ENCODE data around the gene ITIH2.

ITIH2 gene

DNA sequence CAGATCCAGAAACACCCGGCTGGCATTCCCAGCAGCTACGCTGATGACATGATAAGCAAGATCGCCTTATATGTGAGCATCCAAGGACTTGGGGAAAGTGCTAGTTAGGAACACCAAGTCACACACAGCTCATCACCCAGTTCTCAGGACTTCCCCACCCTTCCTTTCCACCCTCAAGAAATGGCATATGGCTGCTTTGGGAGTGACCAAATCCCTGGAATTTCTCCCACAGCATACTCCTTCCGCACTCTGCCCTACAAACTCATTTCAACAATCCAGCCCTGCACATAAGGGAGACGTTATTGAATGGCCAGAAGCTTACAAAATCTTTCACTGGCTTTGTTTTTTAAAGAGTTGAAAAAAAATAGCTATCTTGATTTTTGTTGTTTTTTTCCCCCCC, 40.6 kb upstream of the ITIH2 start:
- Histone ChIP-seq H3K14ac (ENCODE audit: low read length) (no peak overlapping the region), H2BK12ac (ENCODE audit: low read length) (no peak overlapping the region), H4K8ac (ENCODE audit: low read depth, low read length) (no peak overlapping the region), H3K79me1 (ENCODE audit: low read length) (peaks cover 3% of the 10 kb centered on the region), H3K27ac (ENCODE audit: low read depth, low read length) (no peak overlapping the region), H3K23ac (ENCODE audit: low read length) (no peak overlapping the region), H2BK5ac (ENCODE audit: low read depth, low read length, poor library complexity) (no peak overlapping the region), H3K4me2 (ENCODE audit: low read length) (no peak overlapping the region), H2AK5ac (ENCODE audit: low read length) (no peak overlapping the region), H3K4me3 (ENCODE audit: low read depth, low read length) (no peak overlapping the region), H3K9me3 (ENCODE audit: insufficient read depth, low read depth, low read length) (no peaks in the 10 kb centered on the region), H3K4ac (ENCODE audit: low read depth, low read length) (no peak overlapping the region), H3K9ac (ENCODE audit: low read length) (no peak overlapping the region), H2BK120ac (ENCODE audit: insufficient read depth, low read length, poor library complexity) (no peak overlapping the region), H3K18ac (ENCODE audit: low read length) (no peak overlapping the region), H3K4me1 (ENCODE audit: control insufficient read depth in 1 of 2, insufficient read depth in 2 of 2, low read length in 2 of 2) (peaks cover 0 to 3% of the 10 kb centered on the region in 2 experiments), H4K12ac (ENCODE audit: low read depth, low read length) (no peak overlapping the region), H2AFZ (ENCODE audit: insufficient read depth, low read length, poor library complexity) (no peak overlapping the region), H3K36me3 (ENCODE audit: control insufficient read depth in 1 of 2, insufficient read depth in 2 of 2, low read length in 2 of 2) (no peaks in the 10 kb centered on the region), H4K91ac (ENCODE audit: low read depth, low read length) (no peak overlapping the region), H3K27me3 (ENCODE audit: insufficient read depth, low read length) (peaks cover 5% of the 10 kb centered on the region), H3K79me2 (ENCODE audit: control insufficient read depth, insufficient read depth, low read length, poor library complexity) (no peaks in the 10 kb centered on the region)
- no CpG with 5 or more reads among the region's 5 CpGs for WGBS (ENCODE audit: extremely low coverage, insufficient coverage, insufficient read length)
- DNase-seq, result peak in 1 of 2 donors; percentile 66

DNA sequence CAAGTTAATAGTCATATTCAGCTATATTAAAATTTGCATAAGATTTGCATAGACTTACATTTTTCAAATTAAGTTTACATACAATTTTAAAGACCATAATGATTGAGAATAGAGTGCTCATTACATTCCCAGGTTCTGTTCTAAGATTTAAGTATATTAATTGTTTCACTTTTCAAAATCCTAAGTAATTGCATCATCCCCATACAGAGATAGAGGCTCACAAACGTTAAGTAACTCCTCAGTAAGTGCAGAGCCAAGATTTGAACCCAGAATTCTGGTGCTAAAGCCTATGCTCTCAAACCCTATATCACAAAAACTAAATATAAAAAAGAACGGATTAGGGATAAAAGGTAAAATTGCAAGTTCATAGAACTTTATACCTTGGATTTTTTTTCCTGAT, 38.4 kb upstream of the ITIH2 start:
- Histone ChIP-seq H3K36me3 (ENCODE audit: control insufficient read depth in 1 of 2, insufficient read depth in 2 of 2, low read length in 2 of 2) (no peaks in the 10 kb centered on the region), H3K79me1 (ENCODE audit: low read length) (peaks cover 3% of the 10 kb centered on the region), H3K18ac (ENCODE audit: low read length) (no peak overlapping the region), H3K4ac (ENCODE audit: low read depth, low read length) (no peak overlapping the region), H2AFZ (ENCODE audit: insufficient read depth, low read length, poor library complexity) (no peak overlapping the region), H4K12ac (ENCODE audit: low read depth, low read length) (no peak overlapping the region), H3K79me2 (ENCODE audit: control insufficient read depth, insufficient read depth, low read length, poor library complexity) (no peaks in the 10 kb centered on the region), H3K27ac (ENCODE audit: low read depth, low read length) (no peak overlapping the region), H4K8ac (ENCODE audit: low read depth, low read length) (no peak overlapping the region), H2BK120ac (ENCODE audit: insufficient read depth, low read length, poor library complexity) (no peak overlapping the region), H3K9me3 (ENCODE audit: insufficient read depth, low read depth, low read length) (no peaks in the 10 kb centered on the region), H3K14ac (ENCODE audit: low read length) (no peak overlapping the region), H3K27me3 (ENCODE audit: insufficient read depth, low read length) (peaks cover 9% of the 10 kb centered on the region), H4K91ac (ENCODE audit: low read depth, low read length) (no peak overlapping the region), H2BK12ac (ENCODE audit: low read length) (no peak overlapping the region), H3K9ac (ENCODE audit: low read length) (no peak overlapping the region), H3K4me3 (ENCODE audit: low read depth, low read length) (no peak overlapping the region), H2AK5ac (ENCODE audit: low read length) (no peak overlapping the region), H3K23ac (ENCODE audit: low read length) (no peak overlapping the region), H3K4me1 (ENCODE audit: control insufficient read depth in 1 of 2, insufficient read depth in 2 of 2, low read length in 2 of 2) (peaks cover 0 to 7% of the 10 kb centered on the region in 2 experiments), H3K4me2 (ENCODE audit: low read length) (no peak overlapping the region), H2BK5ac (ENCODE audit: low read depth, low read length, poor library complexity) (no peak overlapping the region)
- no peak for DNase-seq
- no CpG with 5 or more reads among the region's 2 CpGs for WGBS (ENCODE audit: extremely low coverage, insufficient coverage, insufficient read length)

DNA sequence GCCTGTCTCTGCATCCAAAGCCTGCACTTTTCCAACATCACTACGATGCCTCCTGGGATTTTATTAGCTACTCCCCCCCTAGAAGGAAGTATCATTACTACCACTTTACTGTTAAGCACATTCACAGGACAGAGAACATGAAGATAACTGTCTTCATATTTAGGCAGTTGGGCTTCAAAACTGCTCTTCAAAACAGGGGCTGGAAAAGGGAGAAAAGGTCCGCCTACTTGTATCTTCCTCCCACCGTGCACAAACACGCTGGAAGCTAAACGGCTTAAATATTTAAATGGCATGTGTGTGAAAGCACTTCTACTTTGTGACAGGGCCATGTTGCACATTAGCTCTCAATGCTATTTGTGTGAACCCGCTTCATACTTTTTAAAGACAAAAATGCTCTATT, 37.3 kb upstream of the ITIH2 start:
- H2BK120ac ChIP-seq (ENCODE audit: insufficient read depth, low read length, poor library complexity), result no peak overlapping the region
- no peak overlapping the region for H2BK12ac ChIP-seq (ENCODE audit: low read length)
- H3K4ac ChIP-seq (ENCODE audit: low read depth, low read length), result no peak overlapping the region
- H3K9ac ChIP-seq (ENCODE audit: low read length), result no peak overlapping the region
- H3K23ac ChIP-seq (ENCODE audit: low read length), result no peak overlapping the region
- peaks cover 3% of the 10 kb centered on the region for H3K79me1 ChIP-seq (ENCODE audit: low read length)
- H3K4me3 ChIP-seq (ENCODE audit: low read depth, low read length), result no peak overlapping the region
- peak overlapping the region; percentile 87 for H3K4me2 ChIP-seq (ENCODE audit: low read length)
- H2AK5ac ChIP-seq (ENCODE audit: low read length), result no peak overlapping the region
- H2BK5ac ChIP-seq (ENCODE audit: low read depth, low read length, poor library complexity), result no peak overlapping the region
- peaks cover 0 to 7% of the 10 kb centered on the region in 2 experiments for H3K4me1 ChIP-seq (ENCODE audit: control insufficient read depth in 1 of 2, insufficient read depth in 2 of 2, low read length in 2 of 2)
- H3K27me3 ChIP-seq (ENCODE audit: insufficient read depth, low read length), result peaks cover 10% of the 10 kb centered on the region
- H4K91ac ChIP-seq (ENCODE audit: low read depth, low read length), result no peak overlapping the region
- no peak overlapping the region for H3K27ac ChIP-seq (ENCODE audit: low read depth, low read length)
- no peak overlapping the region for H3K14ac ChIP-seq (ENCODE audit: low read length)
- H3K79me2 ChIP-seq (ENCODE audit: control insufficient read depth, insufficient read depth, low read length, poor library complexity), result no peaks in the 10 kb centered on the region
- no peaks in the 10 kb centered on the region for H3K36me3 ChIP-seq (ENCODE audit: control insufficient read depth in 1 of 2, insufficient read depth in 2 of 2, low read length in 2 of 2)
- no peaks in the 10 kb centered on the region for H3K9me3 ChIP-seq (ENCODE audit: insufficient read depth, low read depth, low read length)
- no CpG with 5 or more reads among the region's 6 CpGs for WGBS (ENCODE audit: extremely low coverage, insufficient coverage, insufficient read length)
- H4K8ac ChIP-seq (ENCODE audit: low read depth, low read length), result no peak overlapping the region
- no peak overlapping the region for H4K12ac ChIP-seq (ENCODE audit: low read depth, low read length)
- H2AFZ ChIP-seq (ENCODE audit: insufficient read depth, low read length, poor library complexity), result no peak overlapping the region
- H3K18ac ChIP-seq (ENCODE audit: low read length), result no peak overlapping the region
- DNase-seq, result peak in 1 of 2 donors; percentile 66

DNA sequence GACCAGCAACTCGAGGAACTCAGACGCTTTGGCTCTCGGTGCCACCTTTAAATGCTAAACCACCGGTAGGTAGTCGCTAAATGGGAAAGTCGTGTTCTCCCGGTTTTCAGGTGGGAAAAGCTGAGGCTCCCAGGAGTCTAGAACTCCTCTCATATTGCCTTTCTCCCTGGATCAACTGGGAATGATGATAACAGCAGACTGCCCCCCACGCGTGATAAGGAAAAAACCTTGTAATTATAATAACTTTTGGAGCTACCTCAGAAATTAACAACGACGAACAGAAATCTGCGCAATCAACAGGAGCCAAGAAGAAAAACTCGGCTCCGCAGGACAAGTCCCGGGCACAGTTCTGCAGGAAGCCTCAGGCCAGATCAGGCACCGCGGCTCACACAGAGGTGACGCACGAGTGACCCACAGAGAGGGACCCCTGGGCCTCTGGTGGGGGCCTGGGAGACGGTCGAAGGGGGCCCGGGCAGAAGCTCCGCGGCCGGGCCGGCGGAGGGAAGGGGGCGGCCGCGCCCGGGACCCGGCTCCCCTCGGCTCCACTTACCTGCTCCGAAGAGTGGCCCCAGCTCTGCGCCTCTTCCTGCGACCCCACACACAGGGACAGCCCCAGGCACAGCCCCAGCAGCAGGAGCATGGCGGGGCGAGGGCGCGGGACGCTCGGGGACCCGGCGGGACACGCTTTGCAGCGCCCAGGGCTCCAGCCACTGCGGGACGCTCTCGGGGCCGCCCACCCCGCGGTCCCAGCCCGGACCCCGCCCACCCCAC, 36.7 kb upstream of the ITIH2 start, which contains the start of gene ITIH5:
ITIH5 (minus strand) TSS at position 714 of the 771 bp plus-strand sequence; CDS start at position 640, 74 bp downstream.
- Histone ChIP-seq H3K27ac (ENCODE audit: low read depth, low read length) (no peak within 1 kb of the TSS), H3K4me2 (ENCODE audit: low read length) (peak within 1 kb of the TSS; percentile 87), H3K27me3 (ENCODE audit: insufficient read depth, low read length) (peaks cover 10% of the 10 kb centered on the region), H2AK5ac (ENCODE audit: low read length) (no peak within 1 kb of the TSS), H2BK12ac (ENCODE audit: low read length) (no peak within 1 kb of the TSS), H3K4ac (ENCODE audit: low read depth, low read length) (no peak within 1 kb of the TSS), H4K12ac (ENCODE audit: low read depth, low read length) (no peak within 1 kb of the TSS), H3K79me1 (ENCODE audit: low read length) (peaks cover 3% of the 10 kb centered on the region), H3K36me3 (ENCODE audit: control insufficient read depth in 1 of 2, insufficient read depth in 2 of 2, low read length in 2 of 2) (no peaks in the 10 kb centered on the region), H3K4me3 (ENCODE audit: low read depth, low read length) (peak within 1 kb of the TSS; percentile 71), H3K9ac (ENCODE audit: low read length) (no peak within 1 kb of the TSS), H3K18ac (ENCODE audit: low read length) (peak within 1 kb of the TSS; percentile 72), H3K23ac (ENCODE audit: low read length) (no peak within 1 kb of the TSS), H3K79me2 (ENCODE audit: control insufficient read depth, insufficient read depth, low read length, poor library complexity) (no peaks in the 10 kb centered on the region), H4K8ac (ENCODE audit: low read depth, low read length) (peak within 1 kb of the TSS; percentile 17), H3K14ac (ENCODE audit: low read length) (peak within 1 kb of the TSS; percentile 14), H2BK120ac (ENCODE audit: insufficient read depth, low read length, poor library complexity) (no peak within 1 kb of the TSS), H4K91ac (ENCODE audit: low read depth, low read length) (no peak within 1 kb of the TSS), H3K9me3 (ENCODE audit: insufficient read depth, low read depth, low read length) (no peaks in the 10 kb centered on the region), H2AFZ (ENCODE audit: insufficient read depth, low read length, poor library complexity) (peak within 1 kb of the TSS; percentile 43), H3K4me1 (ENCODE audit: control insufficient read depth in 1 of 2, insufficient read depth in 2 of 2, low read length in 2 of 2) (peaks cover 0 to 7% of the 10 kb centered on the region in 2 experiments), H2BK5ac (ENCODE audit: low read depth, low read length, poor library complexity) (no peak within 1 kb of the TSS)
- WGBS (ENCODE audit: extremely low coverage, insufficient coverage, insufficient read length), result no CpG with 5 or more reads among the region's 54 CpGs
- peak; percentile 36 to 49 for DNase-seq
